HG02840 (cell line): Measurements from ENCODE around the gene PDE1C.
A peak's percentile ranks its signal among the peaks of the same experiment; 100 is the strongest.

Source experiments
- ATAC-seq: cut with Tn5 transposase; IDR thresholded peaks from one replicate; pipeline ENCODE4 v1.9.1; 2021; ENCODE audit warnings: mild to moderate bottlenecking, moderate library complexity, moderate number of reproducible peaks; ENCODE audit not compliant: unreplicated experiment, low FRiP score

Gene PDE1C

DNA sequence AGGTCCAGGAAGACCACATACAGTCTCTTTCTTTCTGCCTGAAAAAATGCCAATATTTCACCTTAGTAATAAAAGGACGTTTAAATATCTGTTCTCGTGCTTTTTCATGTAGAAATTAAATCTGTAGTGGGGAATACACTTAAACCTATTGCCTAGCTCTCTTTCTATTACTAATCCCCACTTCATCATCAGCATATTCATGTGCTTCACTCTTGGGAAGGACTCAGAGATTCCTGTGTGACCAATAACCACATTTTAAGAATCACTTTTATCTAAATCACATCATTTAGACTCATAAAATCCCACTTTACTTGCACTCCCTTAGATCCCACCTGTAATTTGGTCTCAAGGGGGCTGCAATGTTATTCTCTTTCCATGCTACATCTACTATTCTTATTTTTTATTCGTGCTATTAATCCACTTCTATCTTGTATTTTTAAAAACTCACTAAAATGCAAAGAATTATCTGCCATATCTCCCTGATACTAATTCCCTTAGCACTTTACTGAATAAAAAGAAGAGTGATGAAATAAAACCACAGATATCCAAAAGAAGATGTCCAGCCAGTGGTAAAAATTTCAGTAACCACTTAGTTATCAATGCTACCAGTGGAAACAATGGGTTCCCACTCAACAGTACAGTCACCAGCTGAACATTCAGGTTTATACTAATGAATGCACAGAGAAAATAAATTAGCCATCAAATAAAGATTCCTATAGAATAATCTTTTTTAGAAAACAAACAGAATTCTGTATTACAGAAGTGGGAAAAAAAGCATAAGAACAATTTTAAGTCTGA, 281.1 kb downstream of the PDE1C start:
- ATAC-seq, result no peak

DNA sequence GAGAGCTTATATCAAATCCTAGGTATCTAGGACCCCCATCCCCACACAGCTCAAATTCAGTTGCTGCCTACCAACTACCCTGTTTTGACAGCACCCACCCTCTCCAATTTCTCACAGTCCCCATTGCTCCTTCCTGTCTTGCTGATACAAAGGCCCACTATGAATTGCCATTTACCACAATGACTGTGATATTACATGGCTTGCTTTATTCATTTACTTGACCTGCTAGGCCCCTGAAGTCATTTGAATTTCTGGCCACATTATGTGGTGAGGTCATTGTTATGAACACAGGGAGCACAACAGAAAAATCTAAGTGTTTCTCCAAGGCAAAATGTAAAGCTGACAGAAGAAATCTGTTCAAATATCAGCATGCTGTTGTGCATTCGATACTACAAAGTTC, 281.8 kb downstream of the PDE1C start:
- no peak for ATAC-seq

DNA sequence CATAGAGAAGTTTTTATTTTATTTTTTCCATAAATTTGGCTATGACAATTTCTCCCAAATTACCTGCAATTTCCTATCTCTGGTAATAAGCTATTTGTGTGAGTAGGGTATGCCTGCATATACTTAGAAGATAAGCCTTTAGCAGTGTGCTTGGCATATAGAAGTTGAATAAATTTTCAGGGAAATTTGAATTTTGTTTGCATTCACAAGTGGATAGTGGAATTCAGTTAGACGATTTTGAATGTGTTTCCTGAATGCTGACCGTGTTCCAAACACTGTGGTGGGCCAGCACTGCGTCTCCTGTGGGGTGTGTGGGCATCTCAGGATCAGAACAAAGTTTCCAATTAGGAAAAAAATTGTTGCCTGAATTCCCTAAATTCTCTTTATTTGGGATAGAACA, 283.9 kb downstream of the PDE1C start:
- ATAC-seq, result no peak

DNA sequence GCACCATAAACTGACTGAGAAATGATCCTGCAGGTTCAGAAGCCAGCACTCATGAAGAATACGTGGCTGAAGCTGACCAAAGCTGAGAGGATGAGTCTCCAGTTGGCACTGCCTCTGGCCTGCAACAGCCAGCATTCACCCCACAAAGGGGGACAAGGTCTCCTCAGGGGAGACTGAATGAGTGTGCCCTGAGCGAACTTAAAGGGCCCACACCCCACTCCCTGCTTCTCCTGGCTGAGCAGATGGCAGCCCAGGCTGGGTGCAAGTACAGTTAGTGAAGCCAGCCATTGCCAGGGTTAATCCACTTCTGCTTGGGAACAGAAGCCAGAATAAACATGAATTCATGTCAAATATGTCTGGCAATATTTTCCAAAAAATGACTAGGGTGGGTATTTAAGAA, 285.1 kb downstream of the PDE1C start:
- no peak for ATAC-seq

DNA sequence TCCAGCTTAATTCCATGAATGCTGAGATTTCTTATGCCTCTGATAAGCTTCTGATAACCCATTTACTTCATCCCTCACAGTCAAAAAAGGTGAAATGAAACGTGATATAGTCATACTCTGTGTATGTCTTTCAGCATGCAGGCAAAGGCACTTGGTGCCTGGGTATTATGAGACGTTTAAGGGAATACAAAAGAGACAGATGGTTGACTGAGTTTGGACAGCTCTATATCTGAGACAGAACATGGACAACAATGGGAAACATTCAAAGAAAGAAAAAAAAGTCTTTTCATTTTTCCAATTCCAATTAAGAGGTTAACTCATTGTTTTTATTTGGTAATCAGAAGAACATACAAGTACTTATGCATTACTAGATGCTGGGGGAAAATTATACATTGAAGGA, 287.0 kb downstream of the PDE1C start:
- no peak for ATAC-seq

DNA sequence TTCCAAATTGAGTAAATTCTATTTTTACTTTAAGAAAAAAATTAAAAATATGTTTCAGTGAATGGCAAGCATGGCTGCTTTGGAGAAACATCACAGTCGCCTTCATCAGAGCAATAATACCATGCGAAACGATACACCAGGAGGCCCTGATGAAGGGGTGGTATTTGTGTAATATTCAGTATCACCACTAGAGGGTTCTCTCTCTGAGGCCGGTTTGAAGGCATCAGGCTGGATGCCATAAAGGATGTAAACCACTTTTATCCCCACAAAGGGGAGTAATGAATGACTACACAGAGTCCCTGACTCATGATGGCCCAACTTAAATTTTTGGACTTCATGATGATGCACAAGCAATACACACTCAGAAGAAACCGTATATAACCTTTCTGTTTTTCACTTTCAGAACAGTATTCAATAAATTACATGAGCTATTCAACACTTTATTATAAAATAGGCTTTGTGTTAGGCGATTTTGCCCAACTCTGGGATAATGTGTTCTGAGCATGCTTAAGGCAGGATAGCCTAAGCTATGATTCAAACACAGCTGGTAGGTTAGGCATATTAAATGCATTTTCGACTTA, 287.7 kb downstream of the PDE1C start:
- no peak for ATAC-seq

DNA sequence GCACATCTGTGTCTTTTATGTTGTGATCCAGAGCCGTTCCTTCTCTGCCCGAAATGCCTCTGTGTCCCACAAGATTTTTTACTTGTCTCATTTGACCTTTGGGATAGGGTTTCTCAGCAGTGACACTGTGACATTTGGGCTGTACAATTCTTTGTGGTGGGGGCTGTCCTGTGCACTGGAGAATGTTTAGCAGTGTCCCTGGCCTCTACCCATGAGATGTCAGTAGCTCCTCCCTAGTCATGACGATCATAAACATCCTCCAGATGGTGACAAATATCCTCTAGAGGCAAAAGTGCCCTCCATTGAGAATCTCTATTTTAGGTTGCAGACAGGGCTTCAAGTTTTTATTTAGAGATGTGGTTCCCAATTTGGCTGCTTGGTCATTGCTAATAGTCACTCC, 291.9 kb downstream of the PDE1C start:
- ATAC-seq, result no peak

DNA sequence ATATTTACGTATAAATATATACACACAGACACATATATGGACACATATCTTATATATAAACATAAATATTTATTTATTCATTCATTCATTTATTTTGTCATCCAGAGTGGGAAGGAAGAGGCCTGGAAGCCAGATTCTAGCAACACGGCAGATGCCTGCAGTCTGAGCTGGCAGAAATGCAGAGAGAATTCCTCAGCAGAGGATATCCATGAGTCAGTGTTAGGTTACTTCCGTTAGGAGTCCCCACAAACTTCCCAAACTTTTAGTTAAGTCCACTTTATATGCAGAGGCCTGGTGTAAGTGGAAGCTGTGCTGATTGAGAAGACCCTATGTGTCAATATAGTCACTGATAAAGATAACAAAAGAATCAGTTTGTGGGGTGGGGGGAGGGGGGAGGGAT, 293.6 kb downstream of the PDE1C start:
- ATAC-seq, result no peak

DNA sequence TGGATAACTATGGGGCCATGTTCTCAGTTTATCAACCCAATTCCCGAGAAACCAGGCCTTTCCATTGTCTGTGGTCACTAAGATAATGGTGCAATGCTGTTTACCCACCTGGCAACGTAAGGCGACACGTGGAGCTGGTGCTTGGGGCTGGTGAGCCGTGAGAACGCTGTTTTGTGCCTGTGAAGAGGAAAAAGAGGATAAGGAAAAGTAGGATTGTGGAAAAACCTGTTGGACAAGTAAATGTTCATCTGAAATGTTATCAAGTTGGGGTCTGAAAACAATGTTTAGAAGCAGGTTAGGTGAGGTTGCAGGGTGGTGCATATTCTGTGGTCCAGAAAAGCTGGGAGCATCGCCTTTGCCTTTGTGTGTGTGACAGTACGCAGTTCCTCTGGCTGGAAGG, 294.7 kb downstream of the PDE1C start:
- no peak for ATAC-seq

DNA sequence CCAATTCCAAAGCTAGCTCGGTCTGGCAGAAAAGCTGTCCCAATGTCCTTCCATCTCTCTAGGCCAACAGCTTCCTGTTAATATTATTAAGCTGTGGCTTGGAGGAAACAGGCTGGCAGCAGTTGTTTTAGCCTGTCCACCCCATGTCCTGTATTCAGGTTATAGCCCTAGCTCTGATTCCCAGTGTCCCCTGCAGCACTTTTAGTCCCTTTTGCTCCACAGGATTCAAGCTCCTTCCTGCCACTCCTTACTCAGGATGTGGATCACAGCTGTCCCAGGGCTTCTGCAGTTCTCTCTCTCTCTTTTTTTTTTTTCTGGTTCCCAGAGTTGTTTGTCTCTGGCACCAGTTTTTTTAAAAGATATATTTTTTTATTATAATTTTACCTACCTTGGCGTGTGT, 298.0 kb downstream of the PDE1C start:
- no peak for ATAC-seq

DNA sequence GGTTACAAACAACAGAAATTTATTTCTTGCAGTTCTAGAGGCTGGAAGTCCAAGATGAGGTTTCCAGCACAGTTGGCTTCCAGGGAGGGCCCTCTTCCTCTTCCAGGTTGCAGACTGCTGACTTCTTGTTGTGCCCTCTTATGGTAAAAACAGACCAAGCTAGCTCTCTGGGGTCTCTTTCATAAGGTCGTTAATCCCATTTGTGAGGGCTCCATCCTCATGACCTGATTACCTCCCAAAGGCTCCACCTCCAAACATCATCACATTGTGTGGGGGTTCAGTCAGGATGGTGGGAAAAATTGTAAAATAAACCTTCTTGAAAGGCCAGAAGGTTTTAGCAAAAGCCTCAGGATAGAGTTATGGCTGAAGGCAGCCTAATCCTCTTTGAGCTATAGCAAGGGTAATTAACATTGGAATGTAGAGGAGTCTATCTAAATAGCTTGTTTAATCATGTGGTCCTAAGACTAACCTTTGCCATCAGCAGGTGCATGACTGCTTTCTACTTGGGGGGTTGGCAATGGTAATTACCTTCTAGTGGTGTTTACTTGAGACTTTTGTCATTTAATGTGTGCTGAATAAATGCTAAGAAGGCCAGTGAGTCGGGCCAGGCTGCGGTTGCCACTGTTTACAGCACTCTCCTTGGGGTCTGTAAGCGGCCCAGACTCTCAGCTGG, 302.4 kb downstream of the PDE1C start:
- ATAC-seq, result no peak

DNA sequence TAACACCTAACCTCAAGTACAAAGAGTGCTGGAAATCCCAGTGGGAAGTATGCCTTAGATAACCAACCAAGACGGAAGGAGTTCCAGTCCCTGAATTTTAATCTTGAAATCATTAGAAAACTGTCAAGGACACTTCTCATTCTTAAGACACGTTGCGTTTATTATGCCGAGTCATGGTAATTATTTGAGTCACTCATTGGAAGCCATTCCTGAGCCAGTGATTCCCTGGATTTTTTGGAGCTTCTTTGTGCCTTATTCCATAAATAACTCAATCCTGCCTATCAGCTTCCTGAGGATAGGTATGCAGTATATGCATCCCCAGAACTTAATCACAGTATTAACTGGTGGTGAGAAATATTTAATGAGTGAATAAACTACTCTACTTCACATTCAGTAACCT, 305.7 kb downstream of the PDE1C start:
- ATAC-seq, result no peak

DNA sequence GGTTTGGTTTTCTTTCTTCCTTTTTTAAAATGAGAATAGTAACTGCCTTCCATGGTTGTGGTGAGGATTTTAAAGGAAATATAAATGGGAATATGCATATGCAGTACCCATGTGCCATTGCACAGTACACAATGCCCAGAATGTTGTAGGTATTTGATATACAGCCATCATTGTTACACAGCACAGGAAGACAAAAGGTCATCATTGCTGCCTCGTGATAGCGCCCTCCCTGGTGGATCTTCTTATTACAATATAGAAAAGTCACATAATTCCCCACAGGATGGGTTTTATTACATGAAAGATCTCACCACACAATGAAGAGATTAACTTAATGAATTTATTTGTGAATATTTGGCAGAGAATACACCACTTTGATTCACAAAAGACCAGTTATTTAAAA, 306.7 kb downstream of the PDE1C start:
- ATAC-seq, result no peak

DNA sequence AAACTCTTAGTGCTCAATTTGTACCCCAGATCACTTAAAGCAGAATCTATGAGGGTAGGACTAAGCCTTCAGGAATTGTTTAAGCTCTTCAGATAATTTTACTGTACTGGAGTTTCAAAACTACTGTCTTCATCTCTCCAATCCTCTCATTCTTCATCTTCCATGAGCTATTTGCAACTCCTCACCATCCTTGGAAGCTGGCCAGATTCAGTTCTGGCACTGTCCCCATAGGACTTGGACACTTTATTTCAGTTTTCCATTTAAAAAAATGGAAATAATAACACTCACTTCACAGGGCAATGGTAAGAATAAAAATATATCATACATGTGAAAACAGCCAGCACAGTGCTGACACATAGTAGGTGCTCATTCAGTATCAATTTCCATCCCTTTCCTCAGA, 308.6 kb downstream of the PDE1C start:
- no peak for ATAC-seq

DNA sequence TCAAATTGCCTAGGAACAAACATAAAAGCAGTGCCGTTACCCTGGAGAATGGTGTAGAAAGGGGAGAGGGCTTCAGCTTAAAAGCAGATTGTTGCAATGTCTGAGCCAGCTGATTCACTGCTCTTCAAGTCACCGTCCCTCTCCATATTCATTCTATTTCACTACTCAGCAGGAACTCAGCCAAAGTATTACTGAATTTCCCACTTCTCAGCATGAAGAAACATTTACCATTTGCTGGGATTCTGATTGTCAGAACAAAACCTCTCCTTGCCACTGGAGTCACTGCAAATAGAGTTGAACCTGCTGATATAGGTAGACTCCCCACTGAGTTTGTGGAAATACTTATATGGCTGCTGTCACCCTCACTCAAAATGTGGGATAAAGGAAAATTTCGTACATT, 311.5 kb downstream of the PDE1C start:
- no peak for ATAC-seq

DNA sequence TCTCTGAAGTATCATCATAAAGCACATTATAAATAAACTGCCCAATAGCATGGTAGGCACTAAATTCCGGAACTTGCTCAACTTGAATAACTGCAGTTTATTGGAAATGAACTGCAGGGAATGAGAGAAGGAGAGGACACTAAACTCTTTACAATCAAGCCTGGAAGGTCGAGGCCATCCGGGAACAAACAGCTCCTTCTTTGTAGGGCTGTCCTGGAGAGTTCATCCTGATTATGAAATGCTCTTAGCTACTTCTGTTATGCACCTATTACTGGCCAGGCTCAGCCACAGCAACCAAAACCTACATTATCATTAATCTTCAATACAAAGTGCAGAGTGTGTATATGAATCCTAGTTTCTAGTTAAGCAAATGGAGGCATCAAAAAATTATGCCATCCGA, 318.5 kb downstream of the PDE1C start:
- no peak for ATAC-seq

DNA sequence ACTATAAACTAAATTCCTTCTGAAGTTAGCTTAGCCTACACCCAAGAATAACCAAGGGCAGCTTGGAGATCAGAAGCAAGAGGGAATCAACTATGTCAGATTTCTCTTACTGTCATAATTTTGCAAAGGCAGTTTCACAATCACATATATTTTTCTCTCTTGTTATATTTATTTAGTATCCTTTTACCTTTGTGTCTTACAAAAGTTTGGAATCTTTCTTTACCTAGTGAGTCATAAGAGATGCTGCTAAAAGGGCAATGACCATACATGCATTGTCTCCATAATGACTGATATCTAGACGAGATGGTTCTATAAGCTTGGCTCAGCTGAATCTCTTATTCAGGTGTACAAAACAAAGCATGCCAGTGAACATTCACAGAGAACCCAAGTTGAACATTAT, 322.1 kb downstream of the PDE1C start:
- no peak for ATAC-seq

DNA sequence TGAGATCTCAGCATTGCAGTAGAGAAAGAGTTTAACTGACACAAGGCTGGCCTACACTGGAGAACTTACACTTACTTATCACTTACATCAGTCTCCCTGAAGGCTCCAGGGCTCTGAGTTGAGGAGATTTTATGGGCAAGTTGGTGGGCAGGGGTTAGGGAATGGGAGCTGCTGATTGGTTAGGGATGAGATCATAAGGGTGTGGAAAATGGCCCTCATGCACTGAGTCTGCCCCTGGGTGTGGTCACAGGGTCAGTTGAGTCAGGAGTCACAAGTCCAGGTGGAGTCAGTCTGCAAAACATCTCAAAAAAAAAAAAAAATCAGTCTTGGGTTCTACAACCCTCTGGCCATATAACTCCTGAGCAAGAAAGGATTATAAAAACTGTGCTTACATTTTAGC, 322.7 kb downstream of the PDE1C start:
- ATAC-seq, result no peak

DNA sequence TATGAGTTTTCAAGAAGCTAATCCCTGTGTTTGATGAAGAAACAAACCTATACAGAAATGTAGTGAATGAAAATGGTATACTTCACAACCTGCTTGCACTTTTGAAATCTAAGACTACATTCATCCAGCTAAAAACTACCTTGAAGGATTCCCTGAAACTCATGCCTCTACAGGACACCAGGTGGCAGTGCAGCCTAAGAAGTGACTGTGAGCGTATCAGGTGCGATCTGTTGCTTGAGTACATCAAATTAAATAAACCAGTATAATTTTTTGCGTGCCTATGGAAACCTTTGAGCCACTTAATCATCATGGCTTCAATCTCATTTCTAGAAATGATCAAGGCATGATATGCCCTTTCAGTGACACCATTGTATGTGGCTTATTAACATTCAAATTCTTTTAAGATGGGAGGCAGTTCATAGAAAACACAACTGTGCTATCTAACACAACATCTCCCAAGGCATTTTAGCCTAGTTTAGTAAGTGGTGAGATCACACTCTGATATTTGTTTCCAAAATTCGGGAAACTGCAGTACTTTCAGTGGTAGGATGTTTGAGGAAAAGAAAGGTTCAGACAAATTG, 325.8 kb downstream of the PDE1C start:
- ATAC-seq, result peak; percentile 74

DNA sequence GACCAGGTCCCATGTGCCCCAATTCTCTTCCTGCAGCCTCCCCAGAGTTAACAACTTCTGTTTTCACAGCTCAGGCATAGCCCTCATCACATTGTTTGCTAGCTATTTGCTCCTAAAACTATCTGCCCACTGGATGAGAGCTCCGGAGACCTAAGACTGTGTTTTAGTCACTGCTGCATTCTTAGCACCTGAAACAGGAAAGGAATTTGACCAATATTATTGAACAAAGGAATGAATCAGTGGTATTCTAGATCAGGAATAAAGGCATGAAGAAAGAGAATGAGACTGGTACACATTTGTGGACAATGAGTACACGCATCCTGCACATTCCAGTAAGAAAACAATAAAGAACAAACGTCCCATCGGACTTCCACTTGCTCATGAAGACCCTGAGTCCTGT, 328.4 kb downstream of the PDE1C start:
- ATAC-seq, result no peak
